HepG2 (cell line): ENCODE results near the gene SBK1. TPM values are rescaled to one million over a fixed set of nuclear protein-coding genes. Genes with fewer than 3 reads are reported as not detected.
A peak's percentile ranks its signal among the peaks of the same experiment; 100 is the strongest.

Source experiments
- CHD4 ChIP-seq: fragments of 200-600 bp; sonication (generic); IDR thresholded peaks from 2 replicates; pipeline ENCODE4 v1.7.0; 2017; ENCODE audit warnings: mild to moderate bottlenecking, low read length, borderline replicate concordance
- DMTF1 ChIP-seq: sonication (generic); formaldehyde crosslinking; IDR thresholded peaks from 2 replicates; pipeline ENCODE4 v1.4.0; 2020; ENCODE audit warnings: mild to moderate bottlenecking, missing genetic modification reagents
- DNMT1 ChIP-seq: sonication (generic); formaldehyde crosslinking; IDR thresholded peaks from 2 replicates; pipeline ENCODE4 v1.5.1; 2020; ENCODE audit warnings: mild to moderate bottlenecking, missing genetic modification reagents
- GFI1 ChIP-seq: sonication (generic); formaldehyde crosslinking; IDR thresholded peaks from 2 replicates; pipeline ENCODE4 v1.5.0; 2020; ENCODE audit warnings: missing genetic modification reagents, mild to moderate bottlenecking, borderline replicate concordance
- HMGXB3 ChIP-seq: sonication (generic); formaldehyde crosslinking; IDR thresholded peaks from 2 replicates; pipeline ENCODE4 v1.4.0; 2020; ENCODE audit warnings: missing genetic modification reagents, borderline replicate concordance
- HNRNPH1 ChIP-seq: fragments of 200-400 bp; formaldehyde crosslinking; optimal IDR thresholded peaks from 2 replicates; pipeline ENCODE3; 2017; ENCODE audit warnings: mild to moderate bottlenecking, low read depth, low read length
- MAF1 ChIP-seq: sonication (generic); formaldehyde crosslinking; IDR thresholded peaks from 2 replicates; pipeline ENCODE4 v1.5.0; 2020; ENCODE audit warnings: missing genetic modification reagents, borderline replicate concordance
- MTF2 ChIP-seq: sonication (generic); formaldehyde crosslinking; IDR thresholded peaks from 2 replicates; pipeline ENCODE4 v1.5.0; 2020; ENCODE audit warnings: missing genetic modification reagents, borderline replicate concordance
- SATB2 ChIP-seq: sonication (generic); formaldehyde crosslinking; IDR thresholded peaks from 2 replicates; pipeline ENCODE4 v1.5.0; 2020; ENCODE audit warnings: missing genetic modification reagents
- SRSF4 ChIP-seq: fragments of 200-400 bp; formaldehyde crosslinking; IDR thresholded peaks from one replicate; pipeline ENCODE4 v1.6.1; 2018; ENCODE audit warnings: mild to moderate bottlenecking, low read depth, low read length, moderate library complexity; ENCODE audit not compliant: poor library complexity, severe bottlenecking
- TEAD3 ChIP-seq: optimal IDR thresholded peaks from 2 replicates; pipeline ENCODE3; 2016; ENCODE audit warnings: borderline replicate concordance
- ZFAT ChIP-seq: sonication (generic); formaldehyde crosslinking; conservative IDR thresholded peaks from 2 replicates; pipeline ENCODE4 v1.8.1; 2023; ENCODE audit warnings: missing genetic modification reagents, inconsistent platforms
- ZNF121 ChIP-seq: sonication (generic); formaldehyde crosslinking; IDR thresholded peaks from 2 replicates; pipeline ENCODE4 v1.5.0; 2020; ENCODE audit warnings: mild to moderate bottlenecking, missing genetic modification reagents
- ZNF17 ChIP-seq: sonication (generic); formaldehyde crosslinking; IDR thresholded peaks from 2 replicates; pipeline ENCODE4 v1.5.0; 2020; ENCODE audit warnings: mild to moderate bottlenecking, missing genetic modification reagents
- ZNF326 ChIP-seq: sonication (generic); formaldehyde crosslinking; IDR thresholded peaks from 2 replicates; pipeline ENCODE4 v1.4.0; 2020; ENCODE audit warnings: missing genetic modification reagents, borderline replicate concordance
- ZNF333 ChIP-seq: sonication (generic); formaldehyde crosslinking; IDR thresholded peaks from 2 replicates; pipeline ENCODE4 v1.4.0; 2020; ENCODE audit warnings: mild to moderate bottlenecking, missing genetic modification reagents, borderline replicate concordance
- ZNF580 ChIP-seq: IDR thresholded peaks from 2 replicates; pipeline ENCODE4 v1.6.1; 2016; ENCODE audit warnings: low read depth, borderline replicate concordance
- ZNF616 ChIP-seq: sonication (generic); formaldehyde crosslinking; IDR thresholded peaks from 2 replicates; pipeline ENCODE4 v1.5.0; 2020; ENCODE audit warnings: low read depth, mild to moderate bottlenecking, missing genetic modification reagents
- ZNF674 ChIP-seq: sonication (generic); formaldehyde crosslinking; IDR thresholded peaks from 2 replicates; pipeline ENCODE4 v1.5.0; 2020; ENCODE audit warnings: low read depth, mild to moderate bottlenecking, missing genetic modification reagents
- ZNF713 ChIP-seq: sonication (generic); formaldehyde crosslinking; IDR thresholded peaks from 2 replicates; pipeline ENCODE4 v1.4.0; 2020; ENCODE audit warnings: mild to moderate bottlenecking, missing genetic modification reagents
- ZNF788 ChIP-seq: sonication (generic); formaldehyde crosslinking; IDR thresholded peaks from 2 replicates; pipeline ENCODE4 v1.5.0; 2020; ENCODE audit warnings: mild to moderate bottlenecking, missing genetic modification reagents, borderline replicate concordance
- polyA plus RNA-seq, 8 experiments: library from polyadenylated mRNA; depleted of rRNA in 3 of 8; stranded (reverse) in 7 of 8; unstranded in 1 of 8; fragments of >200 nt; fragmentation: Illumina TruSeq in 4 of 8; extraction: Trizol in 4 of 8; gene quantifications; 2 replicates each; pipeline versions ENCODE4 v1.2.1 to v1.2.3, GENCODE V29; 2011 to 2016; ENCODE audit warnings: low read depth in 4 of 8, missing spikeins in 1 of 8, mixed read lengths in 1 of 8; ENCODE audit not compliant: insufficient read depth in 1 of 8
- total RNA-seq, 5 experiments: library from RNA; depleted of rRNA; stranded (reverse); fragments of >200 nt; fragmentation: Illumina TruSeq; extraction: Trizol; gene quantifications; 2 replicates each; pipeline ENCODE4 v1.2.3, GENCODE V29; 2016; ENCODE audit warnings: low read depth in 1 of 5

SBK1 gene
- total and polyA plus RNA-seq, 2 of the 13 experiments (the other 11 are each of a cell fraction or from before 2014, with no cell fraction given), result 0.15 to 0.17 TPM

DNA sequence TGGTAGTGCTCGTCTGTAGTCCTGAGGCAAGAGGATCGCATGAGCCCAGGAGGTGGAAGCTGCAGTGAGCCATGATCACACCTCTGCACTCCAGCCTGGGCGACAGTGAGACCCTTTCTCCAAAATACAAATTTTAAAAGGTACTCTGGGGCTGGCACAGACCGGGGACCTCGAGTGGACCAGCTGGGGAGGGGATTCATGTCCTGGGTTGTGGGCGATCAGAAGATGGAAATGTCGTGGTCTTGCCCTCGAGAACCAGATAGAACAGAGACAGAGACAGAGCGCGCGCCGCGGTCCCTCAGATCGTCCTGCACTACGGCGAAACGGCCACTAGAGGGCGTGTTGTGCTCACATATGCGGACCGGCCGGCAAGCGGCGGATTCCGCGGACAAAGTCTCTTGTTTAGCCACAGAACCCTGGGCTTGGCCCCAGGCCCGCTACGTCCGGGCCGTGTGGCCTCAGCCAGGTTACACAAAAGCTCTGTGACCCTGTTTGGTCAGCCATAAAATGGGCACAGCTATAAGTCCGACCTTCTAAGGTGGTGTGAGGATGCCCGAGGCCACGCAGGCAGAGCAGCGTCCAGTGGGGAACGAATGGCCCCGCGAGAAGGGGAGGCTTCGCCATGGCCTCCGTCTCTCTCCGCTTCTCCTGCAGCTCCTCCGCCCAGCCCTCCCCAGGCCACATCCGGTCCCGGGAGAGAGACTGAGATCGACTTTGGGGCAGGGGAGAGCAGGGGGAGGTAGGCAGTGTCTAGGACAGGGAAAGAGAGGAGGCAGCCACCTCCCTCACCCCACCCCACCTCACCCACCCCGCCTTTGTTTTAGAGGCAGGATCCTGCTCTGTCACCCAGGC is 14.6 kb upstream of the SBK1 start (continued):
- TF ChIP-seq MTF2 (CRISPR knock-in tag) (no peak), ZFAT (no peak), ZNF121 (CRISPR knock-in tag) (peak; percentile 21; the same call in 1 of the 2 replicates), GFI1 (CRISPR knock-in tag) (peak; percentile 58; the same call in 1 of the 2 replicates), ZNF333 (no peak), ZNF580 (CRISPR knock-in tag) (0 out of 2 replicates have a peak, but pooled peaks have one; percentile 65), ZNF616 (CRISPR knock-in tag) (peak; percentile 29; the same call in 1 of the 2 replicates), DNMT1 (peak; percentile 59; the same call in 1 of the 2 replicates), ZNF326 (CRISPR knock-in tag) (no peak), DMTF1 (CRISPR knock-in tag) (no peak), CHD4 (no peak), SRSF4 (no peak), SATB2 (CRISPR knock-in tag) (no peak), MAF1 (CRISPR knock-in tag) (no peak), HMGXB3 (no peak), HNRNPH1 (no peak), ZNF674 (CRISPR knock-in tag) (no peak), ZNF713 (0 out of 2 replicates have a peak, but pooled peaks have one; percentile 32), TEAD3 (CRISPR knock-in tag) (peak; percentile 49), ZNF17 (no peak), ZNF788 (peak; percentile 88)
